Measurements from ENCODE around the gene RRM1.
"Not testable (repeated sequence)": the region's sequence is repeated elsewhere in the genome, so short reads cannot be mapped to it uniquely, and the experiment has no call there.

The RRM1 gene

GRCh38 chr11:4094348-4095291 is at the start of gene RRM1:
RRM1 (plus strand) TSS chr11:4094799; CDS start chr11:4095013, 214 bp downstream.
- DNase-seq (ENCODE audit: low read depth in 3 of 3) = peak; percentile 89 to 94 (median 90)

GRCh38 chr11:4044976-4045646 is 49.5 kb upstream of the RRM1 start:
- no peak for DNase-seq (ENCODE audit: low read depth in 3 of 3)

DNA sequence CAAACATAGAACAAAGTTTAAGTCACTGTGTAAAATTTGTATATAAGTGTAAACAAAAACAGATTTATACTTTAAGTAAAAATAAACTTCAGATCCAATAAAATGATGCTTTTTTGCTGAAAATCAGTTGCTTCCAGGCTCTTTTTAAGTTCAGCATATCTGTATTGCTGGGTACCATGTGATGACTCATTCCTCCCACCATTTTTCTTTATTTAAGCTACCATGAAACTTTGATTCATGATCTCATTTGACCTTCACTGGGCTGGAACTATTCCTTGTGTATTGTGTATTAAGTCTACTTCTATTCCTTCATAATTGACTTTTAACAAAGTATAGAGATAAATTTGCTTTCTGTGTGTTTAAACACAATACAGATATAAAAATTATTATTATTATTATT is 46.3 kb upstream of the RRM1 start:
- DNase-seq (ENCODE audit: low read depth in 3 of 3) = no peak

DNA sequence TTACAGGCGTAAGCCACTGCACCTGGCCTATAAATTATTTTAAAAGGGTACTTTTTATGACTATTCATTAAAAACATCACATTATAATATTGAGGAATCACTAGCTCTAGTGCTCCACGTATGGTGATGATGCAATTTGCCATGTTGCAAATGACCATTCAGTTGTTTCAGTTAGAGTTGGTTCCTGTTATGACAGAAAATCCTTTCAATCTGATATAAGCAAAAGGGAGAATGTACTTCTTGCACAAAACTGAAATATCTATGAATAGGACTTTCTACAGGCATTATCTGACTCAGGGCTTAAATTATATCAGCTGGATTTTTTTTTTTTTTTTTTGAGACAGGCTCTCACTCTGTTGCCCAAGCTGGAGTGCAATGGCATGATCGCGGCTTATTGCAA is 45.6 kb upstream of the RRM1 start:
- DNase-seq (ENCODE audit: low read depth in 3 of 3) = no peak

DNA sequence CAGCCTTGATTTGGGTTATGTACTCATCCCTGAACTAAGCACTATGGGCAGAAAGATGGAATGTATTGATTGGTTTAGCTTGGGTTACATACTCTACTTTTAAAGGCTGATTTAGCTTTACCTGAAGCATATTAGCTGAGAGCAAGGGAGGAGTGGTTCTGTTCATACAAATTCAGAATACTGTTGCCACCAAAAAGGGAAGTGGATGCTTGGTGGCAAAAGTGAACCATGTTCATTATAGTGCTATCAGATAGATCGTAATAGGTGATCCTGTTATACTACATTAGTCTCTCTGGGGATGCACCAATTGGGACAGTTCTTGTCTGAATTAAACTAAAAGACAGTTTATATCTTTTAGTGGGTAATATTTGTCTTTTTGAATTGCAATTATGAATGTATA is 44.5 kb upstream of the RRM1 start:
- no peak for DNase-seq (ENCODE audit: low read depth in 3 of 3)

- DNase-seq (ENCODE audit: low read depth in 3 of 3) = not testable (repeated sequence)
Measured at GRCh38 chr11:4053200-4053599, 41.4 kb upstream of the RRM1 start.

GRCh38 chr11:4054643-4055042 is 40.0 kb upstream of the RRM1 start:
- DNase-seq (ENCODE audit: low read depth in 3 of 3) = no peak

GRCh38 chr11:4059424-4059823 is 35.2 kb upstream of the RRM1 start:
- no peak for DNase-seq (ENCODE audit: low read depth in 3 of 3)

- no peak for DNase-seq (ENCODE audit: low read depth in 3 of 3)
Measured at GRCh38 chr11:4060182-4060923, 34.2 kb upstream of the RRM1 start.

DNA sequence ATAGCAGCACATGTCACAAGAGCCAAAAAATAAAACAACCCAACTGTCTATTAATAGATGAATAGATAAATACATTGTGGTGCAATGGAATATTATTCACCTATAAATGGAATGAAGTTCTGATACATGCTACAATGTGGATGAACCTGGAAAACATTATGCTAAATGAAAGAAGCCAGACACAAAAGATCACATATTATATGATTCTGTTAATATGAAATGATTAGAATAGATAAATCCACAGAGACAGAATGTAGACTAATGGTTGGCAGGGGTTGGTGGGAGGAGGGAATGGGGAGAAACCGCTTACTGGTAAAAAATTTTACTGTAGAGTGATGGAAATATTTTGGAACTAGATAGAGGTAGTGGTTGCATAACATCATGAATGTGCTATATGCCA is 32.9 kb upstream of the RRM1 start:
- no peak for DNase-seq (ENCODE audit: low read depth in 3 of 3)

DNA sequence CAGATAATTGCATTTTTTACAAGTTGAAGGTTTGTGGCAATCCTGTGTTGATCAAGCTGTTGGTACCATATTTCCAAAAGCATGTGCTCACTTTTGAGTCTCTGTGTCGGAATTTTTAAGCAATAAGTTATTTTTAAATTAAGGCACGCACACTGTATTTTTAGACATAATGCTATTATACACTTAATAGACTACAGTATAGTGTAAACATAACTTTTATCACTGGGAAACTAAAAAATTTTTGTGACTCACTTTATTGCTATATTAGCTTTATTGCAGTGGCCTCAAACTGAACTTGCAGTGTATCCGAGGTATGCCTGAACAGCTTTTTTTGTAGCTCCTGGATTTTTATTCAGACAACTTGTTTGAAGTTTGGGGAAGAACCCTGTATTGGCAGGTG is 31.3 kb upstream of the RRM1 start:
- no peak for DNase-seq (ENCODE audit: low read depth in 3 of 3)

- DNase-seq (ENCODE audit: low read depth in 3 of 3) = no peak
Measured at GRCh38 chr11:4064278-4064955, 30.2 kb upstream of the RRM1 start.

DNA sequence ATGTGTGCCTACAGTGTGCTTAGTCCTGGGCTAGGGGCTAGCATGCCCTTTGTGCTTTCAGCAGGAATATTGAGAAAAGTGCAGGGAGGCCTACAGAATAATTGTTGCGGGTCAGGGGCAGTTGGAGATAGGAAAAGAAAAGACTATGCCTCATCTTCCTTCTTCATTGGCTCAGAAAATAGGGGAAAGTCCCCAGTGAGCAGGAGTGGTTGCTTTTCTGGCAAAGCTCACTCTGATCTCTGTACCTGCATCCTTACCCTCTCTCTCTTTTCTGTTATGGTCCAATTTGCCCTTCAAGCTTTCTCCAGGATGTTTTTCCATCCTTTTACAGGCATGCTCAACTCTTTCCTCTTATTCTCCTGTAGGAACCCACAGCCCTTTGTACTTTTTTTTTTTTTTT is 29.5 kb upstream of the RRM1 start:
- DNase-seq (ENCODE audit: low read depth in 3 of 3) = no peak

GRCh38 chr11:4065601-4066377 is 28.8 kb upstream of the RRM1 start:
- DNase-seq (ENCODE audit: low read depth in 3 of 3) = no peak

DNA sequence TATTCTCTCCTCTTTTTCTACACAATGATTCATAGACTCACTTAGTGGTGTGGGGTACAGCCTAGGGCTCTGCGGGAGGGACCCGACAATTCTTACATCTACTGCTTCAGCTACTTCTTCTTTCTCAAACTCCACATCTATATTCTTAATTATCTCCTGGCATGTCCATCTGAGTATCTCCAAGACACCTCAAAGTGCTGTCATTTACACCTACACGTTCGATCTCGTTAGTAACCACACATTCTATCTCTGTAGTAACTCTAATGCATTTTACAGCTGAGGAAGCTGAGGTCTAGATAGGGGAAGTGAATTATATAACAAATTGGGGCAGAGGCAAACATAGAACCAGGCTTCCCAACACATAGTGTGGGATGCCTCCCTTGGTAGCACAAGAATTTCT is 27.7 kb upstream of the RRM1 start:
- no peak for DNase-seq (ENCODE audit: low read depth in 3 of 3)

DNA sequence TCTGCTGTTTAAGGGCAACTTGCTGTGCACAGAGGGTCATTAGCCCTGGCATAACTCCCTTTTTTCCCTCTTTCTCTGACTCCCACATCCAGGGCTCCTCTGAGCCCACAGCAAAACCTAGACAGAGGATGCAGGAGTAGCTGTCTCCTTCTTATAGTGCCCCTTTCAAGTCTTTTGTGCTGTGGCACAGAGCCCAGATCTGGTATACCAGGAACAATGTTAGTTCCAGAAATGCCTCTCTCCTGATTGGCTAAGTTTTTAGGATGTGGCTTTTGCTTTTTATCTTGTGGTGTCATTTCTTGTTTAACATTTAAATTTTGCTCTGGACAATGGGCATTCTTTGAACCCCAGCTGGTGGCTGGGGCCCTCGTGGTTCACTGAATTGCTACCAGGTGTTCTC is 25.6 kb upstream of the RRM1 start:
- DNase-seq (ENCODE audit: low read depth in 3 of 3) = no peak

GRCh38 chr11:4071325-4071724 is 23.3 kb upstream of the RRM1 start:
- no peak for DNase-seq (ENCODE audit: low read depth in 3 of 3)

- no peak for DNase-seq (ENCODE audit: low read depth in 3 of 3)
Measured at GRCh38 chr11:4071914-4072313, 22.7 kb upstream of the RRM1 start.

DNA sequence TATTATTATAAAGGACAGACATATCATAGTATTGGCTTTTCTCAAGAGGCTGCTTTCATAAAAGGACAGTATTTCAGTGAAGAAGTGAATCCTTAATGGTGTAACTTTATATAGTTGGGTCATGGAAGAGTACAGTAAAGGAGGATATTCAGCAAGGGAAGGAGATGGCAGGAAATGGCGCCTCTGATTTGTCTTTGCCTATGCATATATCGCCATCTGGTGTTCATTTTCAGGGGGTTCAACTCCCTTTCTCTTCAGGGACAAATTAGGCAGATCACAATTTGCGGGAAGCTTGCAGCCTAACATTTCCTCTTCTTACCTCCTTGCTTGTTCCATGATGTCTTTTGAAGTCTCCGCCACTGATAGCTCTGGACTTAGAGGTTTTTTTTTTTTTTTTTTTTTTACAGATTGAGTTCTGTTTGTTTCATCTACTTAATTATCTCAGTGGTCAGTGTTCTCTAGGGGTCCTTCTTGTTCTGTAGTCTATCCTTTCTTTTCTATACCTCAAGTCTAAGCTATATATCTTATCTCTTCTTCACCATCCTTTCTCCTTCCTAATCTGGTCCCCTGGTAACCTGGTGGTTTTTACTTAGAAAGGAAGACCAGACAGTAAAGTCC is 21.8 kb upstream of the RRM1 start:
- DNase-seq (ENCODE audit: low read depth in 3 of 3) = peak in 1 of 3 experiments; percentile 45

DNA sequence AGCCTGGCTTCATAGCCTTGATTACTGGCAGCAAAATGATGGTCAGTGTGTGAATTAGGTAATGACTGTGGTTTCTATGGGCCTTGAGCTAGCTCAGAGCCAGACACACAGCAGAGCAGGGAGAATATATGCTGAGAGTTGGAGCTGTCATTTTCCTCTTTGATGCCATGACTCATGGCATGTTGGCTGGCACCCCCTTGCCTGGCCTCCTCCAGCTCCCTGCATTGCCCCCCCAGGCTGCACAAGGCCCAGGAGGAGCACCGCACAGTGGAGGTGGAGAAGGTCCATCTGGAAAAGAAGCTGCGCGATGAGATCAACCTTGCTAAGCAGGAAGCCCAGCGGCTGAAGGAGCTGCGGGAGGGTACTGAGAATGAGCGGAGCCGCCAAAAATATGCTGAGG is 20.3 kb upstream of the RRM1 start:
- no peak for DNase-seq (ENCODE audit: low read depth in 3 of 3)

- DNase-seq (ENCODE audit: low read depth in 3 of 3) = no peak
Measured at GRCh38 chr11:4076774-4077173, 17.8 kb upstream of the RRM1 start.

Data from stimulated activated CD4-positive, alpha-beta T cell treated with anti-CD3 and anti-CD28 coated beads, TNF-alpha, amount 100 ng/mL, for 24 hours (primary cell).